IPS DF 6.9 (cell line): ENCODE data around the gene OXT.

Experiments used
- DNase-seq: peaks from one replicate; pipeline ENCODE4 v3.0.0-alpha.2; 2013; ENCODE audit warnings: low read depth, low spot score
- H3K27ac ChIP-seq: one replicate; pipeline ENCODE4 v1.5.1; 2013; ENCODE audit warnings: low read length, control low read depth
- H3K27me3 ChIP-seq: 2 replicates; pipeline ENCODE4 v1.6.1; 2013; ENCODE audit warnings: mild to moderate bottlenecking, low read length; ENCODE audit not compliant: control insufficient read depth, insufficient read depth
- H3K36me3 ChIP-seq: 2 replicates; pipeline ENCODE4 v1.6.1; 2013; ENCODE audit warnings: low read length; ENCODE audit not compliant: control insufficient read depth, insufficient read depth
- H3K4me1 ChIP-seq: 2 replicates; pipeline ENCODE4 v1.6.1; 2013; ENCODE audit warnings: low read length; ENCODE audit not compliant: control insufficient read depth, insufficient read depth
- H3K4me3 ChIP-seq: 2 replicates; pipeline ENCODE4 v1.5.1; 2013; ENCODE audit warnings: mild to moderate bottlenecking, low read length
- H3K9me3 ChIP-seq: 2 replicates; pipeline ENCODE4 v1.6.1; 2013; ENCODE audit warnings: low read length, inconsistent platforms; ENCODE audit not compliant: control insufficient read depth, insufficient read depth
- WGBS: extraction: QIAGEN DNeasy Blood & Tissue Kit; methylation state at CpG from one replicate; pipeline ENCODE4 v1.1.7; 2013; ENCODE audit warnings: mixed read lengths, missing lambda C conversion rate; ENCODE audit not compliant: insufficient read length, insufficient coverage; 5-methylcytosine and 5-hydroxymethylcytosine counted together

The OXT gene

GRCh38 chr20:3041854-3042409 is 29.5 kb upstream of the OXT start:
- H3K4me3 ChIP-seq = no peak overlapping the region
- no peaks in the 10 kb centered on the region for H3K9me3 ChIP-seq
- no peak for DNase-seq
- H3K36me3 ChIP-seq = peaks cover 5% of the 10 kb centered on the region; the same call in 1 of the 2 replicates
- no peak overlapping the region for H3K27ac ChIP-seq
- no peaks in the 10 kb centered on the region for H3K27me3 ChIP-seq
- no CpG with 5 or more reads among the region's 10 CpGs for WGBS
- H3K4me1 ChIP-seq = peaks cover 7% of the 10 kb centered on the region; the same call in 1 of the 2 replicates

GRCh38 chr20:3042625-3043024 is 28.8 kb upstream of the OXT start:
- Histone ChIP-seq H3K4me1 (peaks cover 7% of the 10 kb centered on the region; the same call in 1 of the 2 replicates), H3K27me3 (no peaks in the 10 kb centered on the region), H3K4me3 (no peak overlapping the region), H3K36me3 (peaks cover 1% of the 10 kb centered on the region), H3K9me3 (no peaks in the 10 kb centered on the region), H3K27ac (no peak overlapping the region)
- DNase-seq = no peak
- no CpG with 5 or more reads among the region's 5 CpGs for WGBS

GRCh38 chr20:3043322-3043721 is 28.1 kb upstream of the OXT start, which contains the start of gene GNRH2:
Gene GNRH2 (plus strand): TSS chr20:3043622. CDS start chr20:3044415, 793 bp downstream.
- no peak for DNase-seq
- no CpG with 5 or more reads among the region's 3 CpGs for WGBS
- H3K36me3 ChIP-seq = peaks cover 8% of the 10 kb centered on the region
- no peaks in the 10 kb centered on the region for H3K27me3 ChIP-seq
- H3K4me3 ChIP-seq = no peak within 1 kb of the TSS
- peaks cover 7% of the 10 kb centered on the region; the same call in 1 of the 2 replicates for H3K4me1 ChIP-seq
- no peak within 1 kb of the TSS for H3K27ac ChIP-seq
- H3K9me3 ChIP-seq = no peaks in the 10 kb centered on the region

- DNase-seq = no peak
- no peak overlapping the region for H3K27ac ChIP-seq
- H3K4me3 ChIP-seq = no peak overlapping the region
- no CpG with 5 or more reads among the region's 8 CpGs for WGBS
- H3K9me3 ChIP-seq = no peaks in the 10 kb centered on the region
- H3K4me1 ChIP-seq = peaks cover 7% of the 10 kb centered on the region; the same call in 1 of the 2 replicates
- H3K27me3 ChIP-seq = no peaks in the 10 kb centered on the region
- peaks cover 15% of the 10 kb centered on the region for H3K36me3 ChIP-seq
Measured at GRCh38 chr20:3044336-3044965, 27.0 kb upstream of the OXT start.

- DNase-seq = no peak
- WGBS = no CpG with 5 or more reads among the region's 24 CpGs
- H3K27ac ChIP-seq = no peak overlapping the region
- peaks cover 7% of the 10 kb centered on the region; the same call in 1 of the 2 replicates for H3K4me1 ChIP-seq
- H3K9me3 ChIP-seq = no peaks in the 10 kb centered on the region
- peak overlapping the region; percentile 93; the same call in 1 of the 2 replicates for H3K4me3 ChIP-seq
- H3K36me3 ChIP-seq = peaks cover 17% of the 10 kb centered on the region
- no peaks in the 10 kb centered on the region for H3K27me3 ChIP-seq
Measured at GRCh38 chr20:3045042-3045815, 26.2 kb upstream of the OXT start.

GRCh38 chr20:3045816-3046676 is 25.4 kb upstream of the OXT start, which contains the start of gene MRPS26:
Gene MRPS26 (plus strand): TSS chr20:3046052. CDS start chr20:3046069, 17 bp downstream.
- Histone ChIP-seq H3K36me3 (peaks cover 17% of the 10 kb centered on the region), H3K27me3 (no peaks in the 10 kb centered on the region), H3K27ac (no peak within 1 kb of the TSS), H3K4me1 (peaks cover 7% of the 10 kb centered on the region; the same call in 1 of the 2 replicates), H3K4me3 (peak within 1 kb of the TSS; percentile 93), H3K9me3 (no peaks in the 10 kb centered on the region)
- DNase-seq = peak; percentile 72
- no CpG with 5 or more reads among the region's 104 CpGs for WGBS

- no peak for DNase-seq
- Histone ChIP-seq H3K4me3 (peak overlapping the region; percentile 93), H3K4me1 (peaks cover 6% of the 10 kb centered on the region; the same call in 1 of the 2 replicates), H3K27me3 (no peaks in the 10 kb centered on the region), H3K36me3 (peaks cover 17% of the 10 kb centered on the region), H3K9me3 (no peaks in the 10 kb centered on the region), H3K27ac (no peak overlapping the region)
- no CpG with 5 or more reads among the region's 39 CpGs for WGBS
Measured at GRCh38 chr20:3046677-3047462, 24.6 kb upstream of the OXT start.

- DNase-seq = no peak
- Histone ChIP-seq H3K27ac (no peak overlapping the region), H3K9me3 (no peaks in the 10 kb centered on the region), H3K4me3 (no peak overlapping the region), H3K36me3 (peaks cover 17% of the 10 kb centered on the region), H3K4me1 (peaks cover 1% of the 10 kb centered on the region; the same call in 1 of the 2 replicates), H3K27me3 (no peaks in the 10 kb centered on the region)
- WGBS = no CpG with 5 or more reads among the region's 14 CpGs
Measured at GRCh38 chr20:3047486-3048419, 23.7 kb upstream of the OXT start.
